K562 (cell line): ENCODE data around the gene LAMA1.

Experiments
- CTCF ChIP-seq, 3 experiments: IDR thresholded peaks in 2 of 3; conservative IDR thresholded peaks in 1 of 3; 2 replicates each; pipeline ENCODE4 v1.5.1; 2011 to 2012; ENCODE audit warnings: low read length in 3 of 3, mild to moderate bottlenecking in 3 of 3, control low read depth in 2 of 3, improper control_type of control experiment in 1 of 3, inconsistent platforms in 1 of 3, low read depth in 1 of 3, mixed read lengths in 1 of 3, moderate library complexity in 1 of 3; ENCODE audit not compliant: insufficient read depth in 2 of 3
- SIN3A ChIP-seq, 2 experiments: fragments of 150-350 bp in 1 of 2; IDR thresholded peaks; 2 replicates each; pipeline ENCODE4 v1.6.1; 2011 to 2016; ENCODE audit warnings: borderline replicate concordance in 2 of 2, low read depth in 2 of 2, low read length in 2 of 2, mild to moderate bottlenecking in 2 of 2, moderate library complexity in 2 of 2; ENCODE audit not compliant: control insufficient read depth in 1 of 2
- ZBTB40 ChIP-seq, 2 experiments: fragments of 450-650 bp in 1 of 2; sonication (generic) in 1 of 2; formaldehyde crosslinking in 1 of 2; IDR thresholded peaks; 2 replicates each; pipeline versions ENCODE4 v1.7.1 to v1.9.0; 2016 to 2022; ENCODE audit warnings: inconsistent platforms in 1 of 2, mild to moderate bottlenecking in 1 of 2, missing genetic modification reagents in 1 of 2
- ZBTB5 ChIP-seq: fragments of 450-650 bp; IDR thresholded peaks from 2 replicates; pipeline ENCODE4 v1.6.1; 2017; ENCODE audit warnings: antibody characterized with exemption

- no peak for TF ChIP-seq CTCF (IDR thresholded peaks at IDR 0.05 in 2 of 3, conservative IDR thresholded peaks at IDR 0.05 in 1 of 3; ENCODE audit: insufficient read depth in 2 of 3, low read depth in 1 of 3, low read length in 3 of 3)
- TF ChIP-seq SIN3A (IDR thresholded peaks at IDR 0.05; ENCODE audit: borderline replicate concordance in 2 of 2, control insufficient read depth in 1 of 2, low read depth in 2 of 2, low read length in 2 of 2) = no peak
- no peak for TF ChIP-seq ZBTB40 (IDR thresholded peaks at IDR 0.05)
- no peak for TF ChIP-seq ZBTB40 (CRISPR knock-in tag; IDR thresholded peaks at IDR 0.05)
- TF ChIP-seq ZBTB5 = no peak
Observed at GRCh38 chr18:6963452-6964097, 154.0 kb downstream of the LAMA1 start.
